Heart left ventricle (tissue), 16 donors: ENCODE data around the gene IDE. TPM values are rescaled to one million over a fixed set of nuclear protein-coding genes. Genes with fewer than 3 reads are reported as not detected.

Experiments
- ATAC-seq, 4 donors: fragments of 200-7000 bp; cut with Tn5 transposase; one replicate each; pipeline ENCODE4 v1.9.1; 2020 to 2022; ENCODE audit warnings: moderate library complexity in 4 of 4, mild to moderate bottlenecking in 3 of 4, moderate number of reproducible peaks in 1 of 4
- DNase-seq, 5 donors: peaks; one replicate each; pipeline ENCODE4 v3.0.0-alpha.2; 2020
- H3K27ac ChIP-seq, 12 donors: fragments of 200-600 bp; sonication (generic) in 4 of 12; one replicate each; pipeline versions ENCODE4 v1.5.0 to v1.8.0; 2016 to 2022; ENCODE audit warnings: mild to moderate bottlenecking in 2 of 12
- H3K27me3 ChIP-seq, 9 donors: fragments of 200-600 bp; sonication (generic) in 2 of 9; one replicate each; pipeline versions ENCODE4 v1.5.1 to v1.8.0; 2016 to 2022; ENCODE audit warnings: mild to moderate bottlenecking in 3 of 9
- H3K36me3 ChIP-seq, 9 donors: fragments of 200-600 bp; sonication (generic) in 2 of 9; one replicate each; pipeline versions ENCODE4 v1.5.0 to v1.8.0; 2018 to 2022; ENCODE audit warnings: mild to moderate bottlenecking in 2 of 9
- H3K4me1 ChIP-seq, 12 donors: fragments of 200-600 bp; sonication (generic) in 4 of 12; one replicate each; pipeline versions ENCODE4 v1.5.0 to v1.8.0; 2016 to 2022; ENCODE audit warnings: mild to moderate bottlenecking in 3 of 12
- H3K4me3 ChIP-seq, 12 donors: fragments of 200-600 bp; sonication (generic) in 4 of 12; one replicate each; pipeline versions ENCODE4 v1.5.0 to v1.8.0; 2017 to 2022; ENCODE audit warnings: mild to moderate bottlenecking in 9 of 12, moderate library complexity in 4 of 12
- H3K9me3 ChIP-seq, 12 donors: fragments of 200-600 bp; sonication (generic) in 4 of 12; one replicate each; pipeline versions ENCODE4 v1.5.0 to v1.8.0; 2016 to 2022; ENCODE audit warnings: mild to moderate bottlenecking in 1 of 12
- POLR2A ChIP-seq, 2 donors: fragments of 450-650 bp; IDR thresholded peaks; one replicate each; pipeline ENCODE4 v1.6.1; 2017; ENCODE audit warnings: antibody characterized with exemption in 2 of 2, mild to moderate bottlenecking in 2 of 2, moderate library complexity in 2 of 2
- WGBS, 4 donors: extraction: QIAGEN DNeasy Blood & Tissue Kit in 2 of 4; methylation state at CpG; one replicate each; pipeline versions ENCODE4 v1.1.5 to v1.1.7; 2013 to 2018; 5-methylcytosine and 5-hydroxymethylcytosine counted together
- intact Hi-C, 10 donors: fragments of 100-400 bp; cut with DNase I; formaldehyde crosslinking; loops; one replicate each; pipeline versions ENCODE4 v1.11.1 to v1.14.2; 2022
- polyA plus RNA-seq, 2 donors: library from polyadenylated mRNA; stranded (reverse); fragments of 200-250 nt; gene quantifications; one replicate each; pipeline ENCODE4 v1.2.3, GENCODE V29; 2013
- total RNA-seq, 9 donors: library from RNA; depleted of rRNA in 2 of 9; stranded (reverse); fragments of >200 nt in 2 of 9; fragmentation: NEBNext Ultra II Directional in 3 of 9; extraction: Animal tissue kit (Norgen Biotek cat#: 25700) in 3 of 9; gene quantifications; one replicate each; pipeline versions ENCODE4 v1.1.0 to v1.2.4, GENCODE V29; 2016 to 2023
- TF ChIP-seq, protein P1 (sequence below), 12 donors: fragments of 200-600 bp; sonication (generic) in 4 of 12; IDR thresholded peaks; one replicate each; pipeline versions ENCODE4 v1.5.0 to v1.8.0; 2018 to 2022; ENCODE audit warnings: antibody characterized with exemption in 12 of 12, mild to moderate bottlenecking in 5 of 12
- donor health status: ischemic (EF 13 %, LVEDD 7.1; RV severe dilation, severe dysfunction).
- donor health status: healthy with polysubstance abuse.
- donor health status: DM: no; HTN: yes; CAD: no.
- donor health status: DM: no; HTN: no; CAD: no.
- donor health status: ischemic (EF 25% LVEDD 6.9; RV normal size, moderate dysfunction).
- donor health status: ischemic (EF 25% LVEDD 5.7; RV mildly dilated, moderate dysfunction).
- donor health status: healthy.
- donor health status: DM: yes; HTN: yes; CAD: no.
- donor health status: ischemic (EF 35%, LVEDD 5.7; RV mildly dilated, moderate dysfunction).
- donor health status: nonischemic (EF 11% LVEDD 7.7; RV severe dilation, severe dysfunction).
- donor health status: DM: yes; HTN: yes; CAD: no.
- donor health status: PGD.
- donor health status: ischemic (EF 29% LVEDD 5.4; RV normal size, mild dysfunction).
- donor health status: nonischemic (EF 23%, LVEDD 6.1; RV moderate dilation, normal function).

IDE gene
- total and polyA plus RNA-seq, 11 donors = 11.7 to 51.3 (median 46.0) TPM

DNA sequence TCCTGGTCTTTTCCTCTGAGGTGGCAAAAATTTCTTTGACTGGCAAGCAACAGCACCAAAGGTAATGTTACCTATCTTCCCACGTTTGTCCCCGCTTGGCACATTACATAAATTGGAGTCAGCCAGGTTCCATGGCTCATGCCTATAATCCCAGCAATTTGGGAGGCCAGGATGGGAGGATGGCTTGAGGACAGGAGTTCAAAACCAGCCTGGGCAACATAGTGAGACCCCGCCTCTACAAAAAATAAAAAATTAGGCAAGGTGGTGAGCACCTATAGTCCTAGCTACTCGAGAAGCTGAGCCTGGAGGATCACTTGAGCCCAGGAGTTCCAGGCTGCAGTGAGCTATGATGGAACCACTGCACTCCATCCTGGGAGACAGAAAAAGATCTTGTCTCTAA, 139.5 kb downstream of the IDE start:
- ATAC-seq (no peak), DNase-seq (no peak)
- WGBS, 4 donors = 90 to 96% (median 92%) methylated on average over 4 of the region's 4 CpGs
- no peaks in the 10 kb centered on the region for H3K27me3 ChIP-seq
- no peaks in the 10 kb centered on the region for H3K36me3 ChIP-seq
- TF ChIP-seq POLR2A (IDR thresholded peaks at IDR 0.05) = no peak
- TF ChIP-seq, protein P1, sequence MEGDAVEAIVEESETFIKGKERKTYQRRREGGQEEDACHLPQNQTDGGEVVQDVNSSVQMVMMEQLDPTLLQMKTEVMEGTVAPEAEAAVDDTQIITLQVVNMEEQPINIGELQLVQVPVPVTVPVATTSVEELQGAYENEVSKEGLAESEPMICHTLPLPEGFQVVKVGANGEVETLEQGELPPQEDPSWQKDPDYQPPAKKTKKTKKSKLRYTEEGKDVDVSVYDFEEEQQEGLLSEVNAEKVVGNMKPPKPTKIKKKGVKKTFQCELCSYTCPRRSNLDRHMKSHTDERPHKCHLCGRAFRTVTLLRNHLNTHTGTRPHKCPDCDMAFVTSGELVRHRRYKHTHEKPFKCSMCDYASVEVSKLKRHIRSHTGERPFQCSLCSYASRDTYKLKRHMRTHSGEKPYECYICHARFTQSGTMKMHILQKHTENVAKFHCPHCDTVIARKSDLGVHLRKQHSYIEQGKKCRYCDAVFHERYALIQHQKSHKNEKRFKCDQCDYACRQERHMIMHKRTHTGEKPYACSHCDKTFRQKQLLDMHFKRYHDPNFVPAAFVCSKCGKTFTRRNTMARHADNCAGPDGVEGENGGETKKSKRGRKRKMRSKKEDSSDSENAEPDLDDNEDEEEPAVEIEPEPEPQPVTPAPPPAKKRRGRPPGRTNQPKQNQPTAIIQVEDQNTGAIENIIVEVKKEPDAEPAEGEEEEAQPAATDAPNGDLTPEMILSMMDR (IDR thresholded peaks at IDR 0.05) = no peak
- H3K27ac ChIP-seq = no peak overlapping the region
- H3K9me3 ChIP-seq = no peaks in the 10 kb centered on the region
- intact Hi-C loops = loop anchor here in 8 of 10 donors (2.0 to 10.0 kb wide), 8 partner anchors 67 to 680 kb away; partner anchors contain the start of genes CPEB3 (in 5 of the 8) and MARCHF5 (in 5 of the 8)
- no peak overlapping the region for H3K4me3 ChIP-seq
- H3K4me1 ChIP-seq = peaks cover 0 to 33% (median 14%) of the 10 kb centered on the region in 12 donors

DNA sequence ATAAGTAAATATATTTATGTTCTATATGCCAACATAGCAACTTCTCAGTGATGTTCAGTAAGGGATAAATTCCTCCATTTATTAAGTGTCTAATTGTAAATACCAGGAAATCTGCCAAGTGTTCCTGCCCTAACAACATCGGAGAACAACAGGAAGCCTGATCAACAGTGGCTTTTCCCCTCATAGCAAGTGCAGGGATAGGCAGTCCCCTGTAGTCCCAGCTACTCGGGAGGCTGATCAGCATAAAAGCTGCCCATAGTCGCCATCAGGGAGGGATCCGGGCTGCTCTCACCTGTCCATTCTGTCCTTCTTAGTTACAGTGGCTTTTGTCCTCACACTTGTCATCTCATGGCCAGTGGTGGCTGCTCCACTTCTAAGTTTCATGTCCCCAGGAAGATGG, 141.3 kb downstream of the IDE start:
- Histone ChIP-seq H3K4me3 (no peak overlapping the region), H3K27me3 (no peaks in the 10 kb centered on the region), H3K4me1 (peaks cover 0 to 33% (median 14%) of the 10 kb centered on the region in 12 donors), H3K9me3 (no peaks in the 10 kb centered on the region), H3K27ac (peak overlapping the region in 11 of 12 donors; percentile 1 to 75 (median 65)), H3K36me3 (no peaks in the 10 kb centered on the region)
- ATAC-seq (peak in 1 of 4 donors; percentile 37), DNase-seq (no peak)
- WGBS, 4 donors = 32 to 63% (median 36%) methylated on average over 4 of the region's 4 CpGs
- intact Hi-C loops = loop anchor here in 8 of 10 donors (5.0 to 10.0 kb wide), 7 partner anchors 65 to 678 kb away; partner anchors contain the start of genes CPEB3 (in 5 of the 8) and MARCHF5 (in 5 of the 8)
- TF ChIP-seq POLR2A (IDR thresholded peaks at IDR 0.05) = no peak
- TF ChIP-seq, protein P1 (IDR thresholded peaks at IDR 0.05) = no peak

DNA sequence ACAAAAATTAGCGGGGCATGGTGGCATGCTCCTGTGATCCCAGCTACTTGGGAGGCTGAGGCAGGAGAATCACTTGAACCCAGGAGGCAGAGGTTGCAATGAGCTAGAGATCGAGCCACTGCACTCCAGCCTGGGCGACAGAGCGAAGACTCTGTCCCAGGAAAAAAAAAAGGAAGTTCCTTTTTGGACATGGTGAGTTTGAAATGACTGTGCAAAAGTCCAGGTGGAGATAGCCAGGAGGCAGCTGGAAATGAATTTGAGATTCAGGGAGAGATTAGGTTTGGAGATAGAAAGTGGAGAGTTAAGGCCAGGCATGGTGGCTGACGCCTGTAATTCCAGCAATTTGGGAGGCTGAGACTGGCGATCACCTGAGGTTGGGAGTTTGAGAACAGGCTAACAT, 143.8 kb downstream of the IDE start:
- DNase-seq = no peak
- TF ChIP-seq, protein P1 (IDR thresholded peaks at IDR 0.05) = no peak
- no peak for TF ChIP-seq POLR2A (IDR thresholded peaks at IDR 0.05)
- H3K27me3 ChIP-seq = no peaks in the 10 kb centered on the region
- no peaks in the 10 kb centered on the region for H3K9me3 ChIP-seq
- no peaks in the 10 kb centered on the region for H3K36me3 ChIP-seq
- 73 to 82% (median 76%) methylated on average over 6 of the region's 6 CpGs for WGBS, 4 donors
- H3K4me3 ChIP-seq = no peak overlapping the region
- H3K4me1 ChIP-seq = peaks cover 0 to 33% (median 14%) of the 10 kb centered on the region in 12 donors
- peak overlapping the region in 10 of 12 donors; percentile 1 to 75 (median 51) for H3K27ac ChIP-seq
- intact Hi-C loops = loop anchor here in 8 of 10 donors (2.0 to 10.0 kb wide), 9 partner anchors 49 to 675 kb away; partner anchors contain the start of genes CPEB3 (in 5 of the 8) and MARCHF5 (in 5 of the 8)
- ATAC-seq = no peak

DNA sequence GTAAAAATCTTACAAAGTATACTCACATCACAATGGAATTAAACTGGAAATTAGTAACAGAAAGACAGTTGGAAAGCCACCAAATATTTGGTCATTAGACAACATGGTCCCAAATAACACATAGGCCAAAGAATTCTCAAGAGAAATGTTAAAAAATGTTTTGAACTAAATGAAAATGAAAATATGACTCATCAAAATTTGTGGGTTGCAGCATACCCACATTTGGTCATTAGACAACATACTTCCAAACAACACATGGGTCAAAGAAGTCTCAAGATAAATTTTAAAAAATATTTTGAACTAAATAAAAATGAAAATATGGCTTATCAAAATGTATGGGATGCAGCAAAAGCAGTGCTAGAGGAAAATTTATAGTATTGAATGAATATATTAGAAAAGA, 152.3 kb downstream of the IDE start:
- peaks cover 0 to 13% (median 4%) of the 10 kb centered on the region in 12 donors for H3K4me1 ChIP-seq
- DNase-seq (no peak), ATAC-seq (no peak)
- TF ChIP-seq, protein P1 (IDR thresholded peaks at IDR 0.05) = no peak
- no peak for TF ChIP-seq POLR2A (IDR thresholded peaks at IDR 0.05)
- H3K4me3 ChIP-seq = no peak overlapping the region
- no peaks in the 10 kb centered on the region for H3K27me3 ChIP-seq
- H3K36me3 ChIP-seq = no peaks in the 10 kb centered on the region
- peaks cover 0 to 6% (median 0%) of the 10 kb centered on the region in 12 donors for H3K9me3 ChIP-seq
- no peak overlapping the region for H3K27ac ChIP-seq
- intact Hi-C loops = loop anchor here in 1 of 10 donors (10.0 kb wide), 1 partner anchor 57 kb away; no protein-coding TSS in a partner anchor
